H9 (cell line): ENCODE data around the gene ATG4B. TPM values are rescaled to one million over a fixed set of nuclear protein-coding genes. Genes with fewer than 3 reads are reported as not detected.

Experiments used
- DNase-seq: peaks from one replicate; pipeline ENCODE4 v3.0.0-alpha.2; 2017
- H2AFZ ChIP-seq: one replicate; pipeline ENCODE4 v1.6.1; 2013; ENCODE audit warnings: mild to moderate bottlenecking, low read length, control low read depth, moderate library complexity
- H2AK5ac ChIP-seq: 2 replicates; pipeline ENCODE4 v1.6.1; 2013; ENCODE audit warnings: low read length, control low read depth, mixed read lengths; ENCODE audit not compliant: insufficient read length
- H2BK120ac ChIP-seq: one replicate; pipeline ENCODE4 v1.6.1; 2013; ENCODE audit warnings: low read depth, mild to moderate bottlenecking, low read length, control low read depth, inconsistent platforms; ENCODE audit not compliant: poor library complexity, severe bottlenecking
- H2BK12ac ChIP-seq: 2 replicates; pipeline ENCODE4 v1.6.1; 2013; ENCODE audit warnings: low read length, control low read depth, mixed read lengths, low read depth; ENCODE audit not compliant: insufficient read length
- H2BK15ac ChIP-seq: 2 replicates; pipeline ENCODE4 v1.6.1; 2013; ENCODE audit warnings: low read depth, low read length, control low read depth
- H2BK20ac ChIP-seq: one replicate; pipeline ENCODE4 v1.6.1; 2013; ENCODE audit warnings: low read depth, mild to moderate bottlenecking, low read length, control low read depth, inconsistent platforms; ENCODE audit not compliant: poor library complexity, severe bottlenecking
- H2BK5ac ChIP-seq: 2 replicates; pipeline ENCODE4 v1.6.1; 2013; ENCODE audit warnings: low read length, control low read depth, mixed read lengths; ENCODE audit not compliant: insufficient read length
- H3K14ac ChIP-seq: 2 replicates; pipeline ENCODE4 v1.6.1; 2013; ENCODE audit warnings: low read length, control low read depth; ENCODE audit not compliant: insufficient read depth
- H3K18ac ChIP-seq: 2 replicates; pipeline ENCODE4 v1.6.1; 2013; ENCODE audit warnings: low read depth, mild to moderate bottlenecking, mixed read lengths, low read length, control low read depth; ENCODE audit not compliant: insufficient read length
- H3K23ac ChIP-seq: 2 replicates; pipeline ENCODE4 v1.6.1; 2013; ENCODE audit warnings: low read length, control low read depth, mixed read lengths, low read depth; ENCODE audit not compliant: insufficient read length
- H3K23me2 ChIP-seq: 2 replicates; pipeline ENCODE4 v1.6.1; 2013; ENCODE audit warnings: low read depth, mild to moderate bottlenecking, mixed read lengths, low read length, control low read depth; ENCODE audit not compliant: insufficient read length, poor library complexity, severe bottlenecking
- H3K27ac ChIP-seq: 2 replicates; pipeline ENCODE4 v1.5.1; 2013; ENCODE audit warnings: low read length, control low read depth, mixed read lengths, low read depth; ENCODE audit not compliant: insufficient read length
- H3K27me3 ChIP-seq: 2 replicates; pipeline ENCODE4 v1.6.1; 2013; ENCODE audit warnings: low read length, control low read depth, inconsistent platforms; ENCODE audit not compliant: insufficient read depth
- H3K4ac ChIP-seq: 2 replicates; pipeline ENCODE4 v1.6.1; 2013; ENCODE audit warnings: low read depth, mild to moderate bottlenecking, control low read depth, inconsistent platforms, low read length, moderate library complexity
- H3K4me1 ChIP-seq: 2 replicates; pipeline ENCODE4 v1.6.1; 2013; ENCODE audit warnings: low read length, control low read depth, inconsistent platforms; ENCODE audit not compliant: insufficient read depth
- H3K4me2 ChIP-seq: 2 replicates; pipeline ENCODE4 v1.6.1; 2013; ENCODE audit warnings: low read length, control low read depth, mixed read lengths; ENCODE audit not compliant: insufficient read length, insufficient read depth
- H3K56ac ChIP-seq: 2 replicates; pipeline ENCODE4 v1.6.1; 2013; ENCODE audit warnings: low read depth, mild to moderate bottlenecking, mixed read lengths, low read length, control low read depth; ENCODE audit not compliant: insufficient read length
- H3K79me1 ChIP-seq: 2 replicates; pipeline ENCODE4 v1.6.1; 2013; ENCODE audit warnings: low read depth, mild to moderate bottlenecking, moderate library complexity, low read length, control low read depth, inconsistent platforms; ENCODE audit not compliant: insufficient read depth, poor library complexity, severe bottlenecking
- H3K79me2 ChIP-seq: 2 replicates; pipeline ENCODE4 v1.6.1; 2013; ENCODE audit warnings: low read length, control low read depth, inconsistent platforms; ENCODE audit not compliant: insufficient read depth
- H3K9ac ChIP-seq: 2 replicates; pipeline ENCODE4 v1.6.1; 2013; ENCODE audit warnings: low read length, control low read depth, mixed read lengths; ENCODE audit not compliant: insufficient read length; ENCODE audit errors: extremely low read depth
- H3K9me3 ChIP-seq: one replicate; pipeline ENCODE4 v1.6.1; 2013; ENCODE audit warnings: low read depth, low read length, inconsistent platforms; ENCODE audit not compliant: control insufficient read depth
- H3T11ph ChIP-seq: one replicate; pipeline ENCODE4 v1.6.1; 2013; ENCODE audit warnings: mild to moderate bottlenecking, low read length, control low read depth, inconsistent platforms
- H4K20me1 ChIP-seq: one replicate; pipeline ENCODE4 v1.6.1; 2013; ENCODE audit not compliant: control insufficient read depth, insufficient read length, insufficient read depth
- H4K5ac ChIP-seq: 2 replicates; pipeline ENCODE4 v1.6.1; 2013; ENCODE audit warnings: low read depth, mild to moderate bottlenecking, mixed read lengths, low read length, control low read depth; ENCODE audit not compliant: insufficient read length
- H4K8ac ChIP-seq: replicated peaks from 2 replicates; pipeline ENCODE4 v1.6.1; 2013; ENCODE audit warnings: low read length, control low read depth, mixed read lengths, low read depth; ENCODE audit not compliant: insufficient read length
- H4K91ac ChIP-seq: 2 replicates; pipeline ENCODE4 v1.6.1; 2013; ENCODE audit warnings: low read depth, mild to moderate bottlenecking, moderate library complexity, mixed read lengths, low read length, control low read depth; ENCODE audit not compliant: insufficient read length
- H3K27ac Mint-ChIP-seq, 3 experiments: 2 replicates in 2 of 3; 3 replicates in 1 of 3; pipeline ENCODE4 v1.8.0; 2020 to 2021; ENCODE audit warnings: mixed read lengths in 3 of 3, mild to moderate bottlenecking in 1 of 3, moderate library complexity in 1 of 3
- H3K27me3 Mint-ChIP-seq: 2 replicates; pipeline ENCODE4 v1.8.0; 2021; ENCODE audit warnings: low read depth, mild to moderate bottlenecking, moderate library complexity, mixed read lengths
- H3K36me3 Mint-ChIP-seq, 3 experiments: 2 replicates in 2 of 3; 3 replicates in 1 of 3; pipeline ENCODE4 v1.8.0; 2020 to 2021; ENCODE audit warnings: low read depth in 3 of 3, mixed read lengths in 3 of 3; ENCODE audit not compliant: insufficient read depth in 1 of 3
- H3K4me1 Mint-ChIP-seq, 2 experiments: 2 replicates each; pipeline ENCODE4 v1.8.0; 2020; ENCODE audit warnings: mixed read lengths in 2 of 2
- H3K4me3 Mint-ChIP-seq, 2 experiments: 2 replicates in 1 of 2; 3 replicates in 1 of 2; pipeline ENCODE4 v1.8.0; 2020 to 2021; ENCODE audit warnings: mild to moderate bottlenecking in 2 of 2, mixed read lengths in 2 of 2, moderate library complexity in 1 of 2
- H3K9me3 Mint-ChIP-seq, 2 experiments: 2 replicates in 1 of 2; 3 replicates in 1 of 2; pipeline ENCODE4 v1.8.0; 2020; ENCODE audit warnings: mild to moderate bottlenecking in 2 of 2, mixed read lengths in 2 of 2, moderate library complexity in 1 of 2
- CTCF ChIP-seq: fragments of 200-600 bp; sonication (generic); conservative IDR thresholded peaks from 3 replicates; pipeline ENCODE4 v1.8.0; 2021; ENCODE audit warnings: antibody characterized with exemption, mild to moderate bottlenecking
- WGBS: extraction: QIAGEN DNeasy Blood & Tissue Kit; methylation state at CpG from one replicate; pipeline ENCODE4 v1.1.7; 2013; ENCODE audit warnings: missing lambda C conversion rate, low lambda C conversion rate, mixed read lengths; ENCODE audit not compliant: insufficient read length; ENCODE audit errors: extremely low coverage; 5-methylcytosine and 5-hydroxymethylcytosine counted together
- total RNA-seq: library from RNA; stranded (reverse); gene quantifications from 2 replicates; pipeline ENCODE4 v1.2.1, GENCODE V29; 2021

Gene ATG4B
- total RNA-seq, 1 experiment from 2014 or later, result 105 TPM

- no peak overlapping the region for H3K4me2 ChIP-seq
- Mint-ChIP-seq H3K27me3 (no peaks in the 10 kb centered on the region), H3K9me3 (peaks cover 20 to 26% of the 10 kb centered on the region in 2 experiments), H3K4me3 (no peak overlapping the region), H3K36me3 (peaks cover 58 to 83% (median 81%) of the 10 kb centered on the region in 3 experiments), H3K27ac (peak overlapping the region in 1 of 3 experiments; percentile 49; a peak in 2 of 7 replicates), H3K4me1 (no peaks in the 10 kb centered on the region)
- no peak overlapping the region for H2AK5ac ChIP-seq
- no peaks in the 10 kb centered on the region for H3K27me3 ChIP-seq
- TF ChIP-seq CTCF, result no peak
- H3K23me2 ChIP-seq, result no peaks in the 10 kb centered on the region
- DNase-seq, result no peak
- no peak overlapping the region for H4K5ac ChIP-seq
- H3K79me2 ChIP-seq, result no peaks in the 10 kb centered on the region
- no peak overlapping the region for H2AFZ ChIP-seq
- no peak overlapping the region for H2BK5ac ChIP-seq
- H3K9ac ChIP-seq, result no peak overlapping the region
- WGBS, result no CpG with 5 or more reads among the region's 16 CpGs
- H3K9me3 ChIP-seq, result peaks cover 9% of the 10 kb centered on the region
- H3K79me1 ChIP-seq, result no peaks in the 10 kb centered on the region
- H3K4me1 ChIP-seq, result no peaks in the 10 kb centered on the region
- H2BK20ac ChIP-seq, result no peak overlapping the region
- H3K56ac ChIP-seq, result no peak overlapping the region
- no peaks in the 10 kb centered on the region for H4K20me1 ChIP-seq
- H3K23ac ChIP-seq, result no peak overlapping the region
- no peak overlapping the region for H4K91ac ChIP-seq
- no peak overlapping the region for H3K18ac ChIP-seq
- H3K14ac ChIP-seq, result no peak overlapping the region
- no peak overlapping the region for H2BK12ac ChIP-seq
- H2BK15ac ChIP-seq, result no peak overlapping the region
- no peak overlapping the region for H4K8ac ChIP-seq
- H2BK120ac ChIP-seq, result no peak overlapping the region
- no peak overlapping the region for H3K4ac ChIP-seq
- no peak overlapping the region for H3K27ac ChIP-seq
- H3T11ph ChIP-seq, result no peak overlapping the region
Measured at GRCh38 chr2:241719093-241719492, 81.6 kb downstream of the ATG4B start.
